ENCODE data around the gene TMEM213.

GRCh38 chr7:138756591-138757242, 41.1 kb upstream of the TMEM213 start:
- TF ChIP-seq CTCF (IDR thresholded peaks at IDR 0.05) (no peak), POLR2AphosphoS5 (IDR thresholded peaks at IDR 0.05) (no peak), POLR2A (IDR thresholded peaks at IDR 0.05) (no peak), EP300 (IDR thresholded peaks at IDR 0.05) (no peak)

All from gastroesophageal sphincter (tissue), 3 donors.